Erythroblast (primary cell): ENCODE measurements around the gene IL32.
"Not testable (repeated sequence)": the region's sequence is repeated elsewhere in the genome, so short reads cannot be mapped to it uniquely, and the experiment has no call there.

Experiments
- GATA1 ChIP-seq: IDR thresholded peaks from 2 replicates; pipeline ENCODE4 v1.6.1; 2011; ENCODE audit warnings: low read depth, mild to moderate bottlenecking, control low read depth, low read length, moderate library complexity
- POLR2A ChIP-seq: IDR thresholded peaks from 2 replicates; pipeline ENCODE4 v1.6.1; 2011; ENCODE audit warnings: mild to moderate bottlenecking, low read length

DNA sequence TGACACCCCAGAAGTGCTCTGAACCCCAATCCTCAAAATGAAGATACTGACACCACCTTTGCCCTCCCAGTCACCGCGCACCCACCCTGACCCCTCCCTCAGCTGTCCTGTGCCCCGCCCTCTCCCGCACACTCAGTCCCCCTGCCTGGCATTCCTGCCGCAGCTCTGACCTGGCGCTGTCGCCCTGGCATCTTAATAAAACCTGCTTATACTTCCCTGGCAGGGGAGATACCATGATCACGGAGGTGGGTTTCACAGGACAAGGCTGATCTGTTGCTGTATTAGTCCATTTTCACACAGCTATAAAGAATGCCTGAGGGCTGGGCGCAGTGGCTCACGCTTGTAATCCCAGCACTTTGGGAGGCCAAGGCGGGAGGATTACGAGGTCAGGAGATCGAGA, 16.5 kb downstream of the IL32 start:
- not testable (repeated sequence) for TF ChIP-seq POLR2A, GATA1
